ENCODE data around the gene GINS1. TPM values are rescaled to one million over a fixed set of nuclear protein-coding genes. Genes with fewer than 3 reads are reported as not detected.

Gene GINS1
- total and polyA plus RNA-seq, 2 of the 13 experiments (the other 11 are each of a cell fraction or from before 2014, with no cell fraction given): 14.6 to 59.9 TPM

DNA sequence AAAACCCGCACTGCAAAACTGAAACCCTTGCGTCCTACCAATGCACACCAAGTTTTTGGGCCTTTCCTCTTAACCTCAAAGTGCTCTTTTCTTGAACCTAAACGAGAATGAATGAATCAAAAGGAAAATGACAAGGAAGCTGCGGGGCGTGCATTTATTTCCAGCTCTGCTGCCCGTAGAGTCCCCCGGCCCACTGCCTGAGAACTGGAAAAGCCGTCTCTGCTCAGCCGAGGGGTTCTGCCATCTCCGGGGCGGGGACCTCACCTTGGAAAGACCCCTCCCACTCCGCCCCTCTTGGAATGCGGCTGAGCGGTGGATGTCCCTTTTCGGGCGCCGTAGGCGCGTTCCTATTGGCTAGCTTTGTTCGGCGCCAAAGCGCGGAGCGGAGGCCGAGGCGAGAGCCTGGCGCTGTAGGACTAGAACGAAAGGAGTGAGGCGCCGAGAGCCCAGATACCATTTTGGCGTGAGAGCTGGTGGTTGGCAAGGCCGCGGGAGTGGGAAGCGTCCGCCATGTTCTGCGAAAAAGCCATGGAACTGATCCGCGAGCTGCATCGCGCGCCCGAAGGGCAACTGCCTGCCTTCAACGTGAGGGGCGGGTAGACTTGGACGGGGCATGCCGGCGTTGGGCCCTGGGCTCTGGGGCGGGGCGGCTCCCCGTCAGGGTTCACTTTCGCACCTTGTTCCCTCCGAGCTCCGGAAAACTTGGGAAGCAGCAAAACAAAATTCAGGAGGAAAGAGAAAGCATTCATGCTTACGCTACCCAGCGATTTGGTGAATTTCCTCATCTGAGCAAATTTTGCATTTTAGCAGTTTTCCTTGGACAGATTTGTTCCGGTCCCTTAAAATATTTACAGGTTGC is at the start of gene GINS1 (continued):
- 0 out of 2 replicates have a peak, but pooled peaks have one; percentile 83 for TF ChIP-seq PLSCR1 (CRISPR knock-in tag; IDR thresholded peaks at IDR 0.05; ENCODE audit: borderline replicate concordance)
- peak; percentile 69 for TF ChIP-seq EHMT2 (IDR thresholded peaks at IDR 0.05; ENCODE audit: borderline replicate concordance, low read depth, low read length)
- no peak; the same call in 1 of the 2 replicates for TF ChIP-seq TCF7 (IDR thresholded peaks at IDR 0.05; ENCODE audit: low read depth)
- TF ChIP-seq, protein P1, sequence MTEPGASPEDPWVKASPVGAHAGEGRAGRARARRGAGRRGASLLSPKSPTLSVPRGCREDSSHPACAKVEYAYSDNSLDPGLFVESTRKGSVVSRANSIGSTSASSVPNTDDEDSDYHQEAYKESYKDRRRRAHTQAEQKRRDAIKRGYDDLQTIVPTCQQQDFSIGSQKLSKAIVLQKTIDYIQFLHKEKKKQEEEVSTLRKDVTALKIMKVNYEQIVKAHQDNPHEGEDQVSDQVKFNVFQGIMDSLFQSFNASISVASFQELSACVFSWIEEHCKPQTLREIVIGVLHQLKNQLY (CRISPR knock-in tag; IDR thresholded peaks at IDR 0.05): peak; percentile 74
- TF ChIP-seq, protein P2, sequence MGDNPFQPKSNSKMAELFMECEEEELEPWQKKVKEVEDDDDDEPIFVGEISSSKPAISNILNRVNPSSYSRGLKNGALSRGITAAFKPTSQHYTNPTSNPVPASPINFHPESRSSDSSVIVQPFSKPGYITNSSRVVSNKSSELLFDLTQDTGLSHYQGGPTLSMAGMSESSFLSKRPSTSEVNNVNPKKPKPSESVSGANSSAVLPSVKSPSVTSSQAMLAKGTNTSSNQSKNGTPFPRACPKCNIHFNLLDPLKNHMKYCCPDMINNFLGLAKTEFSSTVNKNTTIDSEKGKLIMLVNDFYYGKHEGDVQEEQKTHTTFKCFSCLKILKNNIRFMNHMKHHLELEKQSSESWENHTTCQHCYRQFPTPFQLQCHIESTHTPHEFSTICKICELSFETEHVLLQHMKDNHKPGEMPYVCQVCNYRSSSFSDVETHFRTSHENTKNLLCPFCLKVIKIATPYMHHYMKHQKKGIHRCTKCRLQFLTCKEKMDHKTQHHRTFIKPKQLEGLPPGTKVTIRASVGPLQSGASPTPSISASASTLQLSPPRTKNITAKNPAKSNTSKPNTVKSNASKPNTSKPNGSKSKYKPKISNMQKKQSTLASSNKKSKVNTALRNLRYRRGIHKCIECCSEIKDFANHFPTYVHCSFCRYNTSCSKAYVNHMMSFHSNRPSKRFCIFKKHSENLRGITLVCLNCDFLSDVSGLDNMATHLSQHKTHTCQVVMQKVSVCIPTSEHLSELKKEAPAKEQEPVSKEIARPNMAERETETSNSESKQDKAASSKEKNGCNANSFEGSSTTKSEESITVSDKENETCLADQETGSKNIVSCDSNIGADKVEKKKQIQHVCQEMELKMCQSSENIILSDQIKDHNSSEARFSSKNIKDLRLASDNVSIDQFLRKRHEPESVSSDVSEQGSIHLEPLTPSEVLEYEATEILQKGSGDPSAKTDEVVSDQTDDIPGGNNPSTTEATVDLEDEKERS (CRISPR knock-in tag; IDR thresholded peaks at IDR 0.05): peak; percentile 97
- TF ChIP-seq MYPOP (CRISPR knock-in tag; IDR thresholded peaks at IDR 0.05): peak; percentile 99
- peak; percentile 100 for TF ChIP-seq ZNF501 (CRISPR knock-in tag; IDR thresholded peaks at IDR 0.05)
- peak; percentile 86 for TF ChIP-seq SNAPC4 (CRISPR knock-in tag; IDR thresholded peaks at IDR 0.05)
- no peak for TF ChIP-seq ZNF326 (CRISPR knock-in tag; IDR thresholded peaks at IDR 0.05; ENCODE audit: borderline replicate concordance)
- TF ChIP-seq SMAD1 (CRISPR knock-in tag; IDR thresholded peaks at IDR 0.05; ENCODE audit: borderline replicate concordance, low read depth): peak; percentile 97; the same call in 1 of the 2 replicates
- TF ChIP-seq PHB2 (IDR thresholded peaks at IDR 0.05; ENCODE audit: partially characterized antibody): no peak
- TF ChIP-seq ZBTB21 (CRISPR knock-in tag; IDR thresholded peaks at IDR 0.05): no peak
- TF ChIP-seq ZFYVE20 (CRISPR knock-in tag; IDR thresholded peaks at IDR 0.05; ENCODE audit: borderline replicate concordance, low read depth): peak; percentile 95; the same call in 1 of the 2 replicates
- TF ChIP-seq HNRNPLL (IDR thresholded peaks at IDR 0.05; ENCODE audit: low read depth, low read length, poor library complexity, severe bottlenecking): peak; percentile 81
- TF ChIP-seq ZBTB26 (CRISPR knock-in tag; IDR thresholded peaks at IDR 0.05; ENCODE audit: borderline replicate concordance): peak; percentile 82; the same call in 1 of the 2 replicates

Data from HepG2 (cell line).